ENCODE data around the gene SPATA3.

SPATA3 gene

DNA sequence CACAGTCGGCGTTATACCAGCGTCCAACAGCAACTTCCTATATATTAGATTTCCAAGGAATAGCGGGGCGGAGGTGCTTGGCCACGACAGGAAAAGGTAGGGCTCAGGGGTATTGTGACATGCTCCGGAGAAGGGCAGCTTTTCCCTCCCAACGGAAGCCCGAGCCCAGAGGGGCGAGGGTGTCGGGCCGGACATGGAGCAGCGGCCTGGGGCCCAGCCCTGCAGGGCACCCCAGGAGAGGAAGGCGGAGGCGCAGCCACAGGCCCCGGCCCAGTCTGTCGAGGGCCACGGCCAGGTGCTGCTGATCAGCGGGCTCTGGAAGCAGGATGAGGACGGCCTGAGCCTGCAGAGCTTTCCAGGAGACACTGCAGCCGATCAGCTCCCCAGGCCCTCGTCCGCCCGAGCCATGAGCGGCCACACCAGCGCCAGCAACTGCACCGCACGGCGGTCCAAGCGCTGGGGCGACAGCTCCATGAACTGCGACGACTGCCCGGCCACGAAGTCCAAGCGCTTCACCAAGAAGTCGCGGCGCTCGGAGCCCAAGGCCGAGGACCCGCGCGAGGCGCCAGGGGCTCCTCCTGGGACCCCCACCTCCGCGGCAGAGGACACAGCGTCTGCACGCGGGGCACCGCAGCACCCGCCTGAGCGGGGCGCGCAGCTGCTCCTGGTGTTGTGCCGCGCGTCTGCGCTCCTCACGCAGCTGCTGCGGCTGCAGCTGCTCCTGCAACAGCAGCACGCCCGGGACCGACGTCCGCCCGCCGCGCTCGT, 5.6 kb upstream of the SPATA3 start:
- TF ChIP-seq, protein P1, sequence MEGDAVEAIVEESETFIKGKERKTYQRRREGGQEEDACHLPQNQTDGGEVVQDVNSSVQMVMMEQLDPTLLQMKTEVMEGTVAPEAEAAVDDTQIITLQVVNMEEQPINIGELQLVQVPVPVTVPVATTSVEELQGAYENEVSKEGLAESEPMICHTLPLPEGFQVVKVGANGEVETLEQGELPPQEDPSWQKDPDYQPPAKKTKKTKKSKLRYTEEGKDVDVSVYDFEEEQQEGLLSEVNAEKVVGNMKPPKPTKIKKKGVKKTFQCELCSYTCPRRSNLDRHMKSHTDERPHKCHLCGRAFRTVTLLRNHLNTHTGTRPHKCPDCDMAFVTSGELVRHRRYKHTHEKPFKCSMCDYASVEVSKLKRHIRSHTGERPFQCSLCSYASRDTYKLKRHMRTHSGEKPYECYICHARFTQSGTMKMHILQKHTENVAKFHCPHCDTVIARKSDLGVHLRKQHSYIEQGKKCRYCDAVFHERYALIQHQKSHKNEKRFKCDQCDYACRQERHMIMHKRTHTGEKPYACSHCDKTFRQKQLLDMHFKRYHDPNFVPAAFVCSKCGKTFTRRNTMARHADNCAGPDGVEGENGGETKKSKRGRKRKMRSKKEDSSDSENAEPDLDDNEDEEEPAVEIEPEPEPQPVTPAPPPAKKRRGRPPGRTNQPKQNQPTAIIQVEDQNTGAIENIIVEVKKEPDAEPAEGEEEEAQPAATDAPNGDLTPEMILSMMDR (IDR thresholded peaks at IDR 0.05): no peak

DNA sequence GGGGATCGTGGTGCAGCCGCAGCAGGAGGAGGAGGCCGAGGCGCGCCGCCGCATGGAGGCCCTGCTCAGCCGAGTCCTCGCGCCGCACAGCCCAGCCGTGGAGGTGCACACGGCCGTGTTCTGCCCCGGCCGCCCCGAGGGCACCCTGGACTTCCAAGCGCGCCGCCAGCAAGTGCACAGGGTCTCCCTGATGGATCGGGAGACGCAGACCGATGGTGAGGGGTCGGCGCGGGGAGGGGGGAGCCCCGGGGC, 5.1 kb upstream of the SPATA3 start:
- TF ChIP-seq, protein P1 (IDR thresholded peaks at IDR 0.05): no peak

- TF ChIP-seq, protein P1 (IDR thresholded peaks at IDR 0.05): no peak
Observed at GRCh38 chr2:230991598-230991997, 4.3 kb upstream of the SPATA3 start.

DNA sequence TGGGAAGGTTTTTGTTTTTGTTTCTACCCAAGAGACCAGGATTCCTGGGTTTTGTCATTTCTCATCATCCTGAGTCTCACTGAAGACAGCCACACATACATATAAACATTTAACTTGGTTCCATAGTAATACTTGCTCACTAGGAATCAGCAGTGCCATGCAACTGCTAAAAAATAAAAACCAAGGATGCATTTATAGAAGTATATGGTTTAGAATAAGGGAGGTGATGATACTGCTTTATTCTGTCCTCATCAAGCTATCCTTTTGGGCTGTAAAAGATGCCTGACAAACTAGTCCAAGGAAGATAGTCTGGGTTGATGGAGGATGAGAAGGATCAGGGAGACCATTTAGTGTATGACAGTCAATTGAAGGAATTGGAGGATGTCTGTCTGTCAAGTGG, 740 bp downstream of the SPATA3 start:
- TF ChIP-seq, protein P1 (IDR thresholded peaks at IDR 0.05): no peak

GRCh38 chr2:230998882-230999281, 3.0 kb downstream of the SPATA3 start:
- TF ChIP-seq, protein P1 (IDR thresholded peaks at IDR 0.05): no peak

DNA sequence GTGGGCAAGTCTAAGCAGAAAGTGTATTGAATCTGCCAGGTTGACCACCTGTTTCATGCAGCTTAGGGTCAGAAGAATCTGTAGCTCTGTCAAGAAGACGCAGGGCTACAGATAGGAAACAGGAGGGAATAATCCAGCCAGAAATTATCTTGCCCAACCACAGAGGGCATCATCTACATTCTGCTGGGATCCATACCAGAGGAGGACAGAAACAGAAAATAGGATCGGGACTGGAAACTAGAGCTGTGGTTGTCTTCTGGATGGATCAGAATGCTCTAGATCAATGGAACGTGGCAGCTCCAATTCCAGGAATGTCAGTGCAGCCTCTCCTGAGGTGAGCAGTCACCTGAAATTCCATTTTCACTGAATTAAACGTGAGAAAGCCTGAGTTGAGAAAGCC, 3.6 kb downstream of the SPATA3 start:
- TF ChIP-seq, protein P1 (IDR thresholded peaks at IDR 0.05): no peak

DNA sequence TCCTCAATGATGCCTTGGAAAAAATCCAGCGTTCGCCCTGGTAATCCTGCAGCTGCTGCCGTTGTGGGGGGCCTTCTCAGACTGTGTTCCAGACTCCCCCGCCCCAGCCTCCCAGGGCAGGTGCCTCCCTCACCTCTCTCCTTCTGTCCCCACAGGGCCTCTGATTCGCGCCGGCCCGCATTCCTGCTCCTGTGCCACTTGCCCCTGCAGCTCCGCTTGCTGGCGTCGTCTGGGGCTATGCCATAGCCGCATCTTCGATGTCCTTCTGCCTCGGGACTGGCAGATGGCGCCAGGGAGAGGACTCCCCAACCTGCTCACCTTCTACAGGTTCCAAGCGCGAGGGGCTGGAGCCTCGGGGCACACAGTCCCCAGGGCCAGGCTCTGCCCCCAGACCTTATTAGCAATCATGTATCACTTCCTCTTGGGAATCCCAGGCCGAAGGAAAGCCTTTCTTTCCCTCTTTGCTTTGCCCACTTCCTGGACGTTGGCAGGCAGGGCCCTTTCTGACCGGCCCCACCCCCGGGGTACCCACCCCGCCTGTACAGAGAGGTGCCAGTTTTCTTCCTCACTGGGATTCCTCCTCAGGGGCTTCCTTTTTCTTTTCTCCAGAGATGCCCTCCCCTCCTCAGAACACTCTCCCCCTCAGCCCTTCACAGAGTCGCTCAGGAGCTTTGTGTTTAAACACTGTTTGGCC, 4.4 kb downstream of the SPATA3 start:
- TF ChIP-seq, protein P1 (IDR thresholded peaks at IDR 0.05): no peak

All from LNCAP (cell line).